ENCODE results near the gene RICTOR.

RICTOR gene

DNA sequence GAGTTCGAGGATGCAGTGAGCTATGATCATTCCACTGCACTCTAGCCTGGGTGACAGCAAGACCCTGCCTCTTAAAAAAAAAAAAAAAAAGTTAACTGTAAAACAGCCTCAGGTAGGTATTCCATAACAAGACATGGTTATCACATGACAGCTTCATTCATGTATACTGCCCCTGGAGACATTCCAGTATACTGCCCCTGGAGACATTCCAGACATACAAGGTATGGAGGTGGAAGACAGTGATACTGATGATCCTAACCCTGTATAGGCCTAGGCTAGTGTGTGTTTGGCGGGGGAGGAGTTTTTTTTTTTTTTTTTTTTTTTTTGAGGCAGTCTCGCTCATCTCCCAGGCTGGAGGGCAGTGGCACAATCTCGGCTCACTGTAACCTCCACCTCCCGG is 105.5 kb downstream of the RICTOR start:
- H3K9ac ChIP-seq (ENCODE audit: low read length) = no peak overlapping the region
- H2AK5ac ChIP-seq (ENCODE audit: low read length, severe bottlenecking) = no peak overlapping the region
- peaks cover 3 to 82% of the 10 kb centered on the region in 2 experiments for H3K36me3 ChIP-seq (ENCODE audit: control insufficient read depth in 1 of 2, insufficient read depth in 2 of 2, low read depth in 1 of 2, low read length in 2 of 2)
- no peak overlapping the region for H3K4ac ChIP-seq (ENCODE audit: low read depth in 1 of 2, low read length in 2 of 2)
- no peak overlapping the region for H4K8ac ChIP-seq (ENCODE audit: low read length)
- no peak overlapping the region for H3K23ac ChIP-seq (ENCODE audit: low read length in 2 of 2)
- no peak for DNase-seq
- no peak overlapping the region for H2BK5ac ChIP-seq (ENCODE audit: low read depth, low read length, poor library complexity, severe bottlenecking)
- H3K4me2 ChIP-seq (ENCODE audit: low read length, poor library complexity, severe bottlenecking) = no peak overlapping the region
- no peak overlapping the region for H2BK15ac ChIP-seq (ENCODE audit: low read depth, poor library complexity, severe bottlenecking)
- no peak overlapping the region for H3K4me3 ChIP-seq (ENCODE audit: insufficient read depth in 1 of 2, low read depth in 1 of 2, low read length in 2 of 2)
- no peak overlapping the region for H2BK120ac ChIP-seq (ENCODE audit: low read depth, low read length)
- 100% methylated on average over 5 of the region's 5 CpGs for WGBS
- no peak overlapping the region for H3K18ac ChIP-seq (ENCODE audit: low read depth in 1 of 2, low read length in 2 of 2)
- H2AFZ ChIP-seq (ENCODE audit: low read depth, low read length) = no peak overlapping the region
- no peaks in the 10 kb centered on the region for H3K4me1 ChIP-seq (ENCODE audit: control insufficient read depth, insufficient read depth, low read depth, low read length)
- no peaks in the 10 kb centered on the region for H3K9me3 ChIP-seq (ENCODE audit: control insufficient read depth, low read length)
- H3K27ac ChIP-seq (ENCODE audit: low read length, poor library complexity, severe bottlenecking) = no peak overlapping the region
- H2BK12ac ChIP-seq (ENCODE audit: low read length in 2 of 2) = no peak overlapping the region
- no peak overlapping the region for H3K14ac ChIP-seq (ENCODE audit: low read length in 2 of 2)
- no peaks in the 10 kb centered on the region for H3K79me1 ChIP-seq (replicated peaks; ENCODE audit: low read length, poor library complexity, severe bottlenecking)
- H4K91ac ChIP-seq (ENCODE audit: low read length) = no peak overlapping the region
- no peaks in the 10 kb centered on the region for H3K27me3 ChIP-seq (ENCODE audit: control insufficient read depth in 1 of 2, insufficient read depth in 1 of 2, low read length in 2 of 2)

DNA sequence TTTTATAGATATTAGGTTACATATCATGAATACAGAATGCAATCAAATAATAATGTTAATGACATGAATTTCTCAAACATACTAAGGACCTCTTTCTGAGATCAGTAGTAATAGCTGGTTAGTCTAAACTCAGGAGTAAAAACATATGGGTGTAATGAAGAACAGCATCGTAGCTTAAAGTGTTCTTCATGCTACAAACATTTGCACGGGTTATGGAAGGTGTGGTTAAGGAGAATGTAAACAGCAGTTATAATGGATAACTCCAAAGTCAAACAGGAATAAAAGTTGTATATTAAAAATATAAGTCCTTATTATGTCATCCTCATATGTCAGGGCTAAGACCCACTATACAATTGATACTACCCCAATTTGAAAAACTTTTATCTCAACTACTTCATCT is 112.5 kb downstream of the RICTOR start:
- H2BK15ac ChIP-seq (ENCODE audit: low read depth, poor library complexity, severe bottlenecking) = no peak overlapping the region
- no peak overlapping the region for H2BK120ac ChIP-seq (ENCODE audit: low read depth, low read length)
- no peak overlapping the region for H3K14ac ChIP-seq (ENCODE audit: low read length in 2 of 2)
- H3K18ac ChIP-seq (ENCODE audit: low read depth in 1 of 2, low read length in 2 of 2) = no peak overlapping the region
- no peaks in the 10 kb centered on the region for H3K27me3 ChIP-seq (ENCODE audit: control insufficient read depth in 1 of 2, insufficient read depth in 1 of 2, low read length in 2 of 2)
- H2BK12ac ChIP-seq (ENCODE audit: low read length in 2 of 2) = no peak overlapping the region
- H3K4ac ChIP-seq (ENCODE audit: low read depth in 1 of 2, low read length in 2 of 2) = no peak overlapping the region
- H2AK5ac ChIP-seq (ENCODE audit: low read length, severe bottlenecking) = no peak overlapping the region
- H3K36me3 ChIP-seq (ENCODE audit: control insufficient read depth in 1 of 2, insufficient read depth in 2 of 2, low read depth in 1 of 2, low read length in 2 of 2) = peaks cover 5 to 99% of the 10 kb centered on the region in 2 experiments
- H3K4me2 ChIP-seq (ENCODE audit: low read length, poor library complexity, severe bottlenecking) = no peak overlapping the region
- 71% methylated on average over 1 of the region's 2 CpGs for WGBS
- H3K4me1 ChIP-seq (ENCODE audit: control insufficient read depth, insufficient read depth, low read depth, low read length) = no peaks in the 10 kb centered on the region
- no peak overlapping the region for H2AFZ ChIP-seq (ENCODE audit: low read depth, low read length)
- no peaks in the 10 kb centered on the region for H3K9me3 ChIP-seq (ENCODE audit: control insufficient read depth, low read length)
- H3K27ac ChIP-seq (ENCODE audit: low read length, poor library complexity, severe bottlenecking) = no peak overlapping the region
- no peak overlapping the region for H4K8ac ChIP-seq (ENCODE audit: low read length)
- no peak overlapping the region for H3K4me3 ChIP-seq (ENCODE audit: insufficient read depth in 1 of 2, low read depth in 1 of 2, low read length in 2 of 2)
- no peak overlapping the region for H3K23ac ChIP-seq (ENCODE audit: low read length in 2 of 2)
- no peak overlapping the region for H2BK5ac ChIP-seq (ENCODE audit: low read depth, low read length, poor library complexity, severe bottlenecking)
- H3K9ac ChIP-seq (ENCODE audit: low read length) = no peak overlapping the region
- no peak overlapping the region for H4K91ac ChIP-seq (ENCODE audit: low read length)
- H3K79me1 ChIP-seq (replicated peaks; ENCODE audit: low read length, poor library complexity, severe bottlenecking) = no peaks in the 10 kb centered on the region
- DNase-seq = no peak

DNA sequence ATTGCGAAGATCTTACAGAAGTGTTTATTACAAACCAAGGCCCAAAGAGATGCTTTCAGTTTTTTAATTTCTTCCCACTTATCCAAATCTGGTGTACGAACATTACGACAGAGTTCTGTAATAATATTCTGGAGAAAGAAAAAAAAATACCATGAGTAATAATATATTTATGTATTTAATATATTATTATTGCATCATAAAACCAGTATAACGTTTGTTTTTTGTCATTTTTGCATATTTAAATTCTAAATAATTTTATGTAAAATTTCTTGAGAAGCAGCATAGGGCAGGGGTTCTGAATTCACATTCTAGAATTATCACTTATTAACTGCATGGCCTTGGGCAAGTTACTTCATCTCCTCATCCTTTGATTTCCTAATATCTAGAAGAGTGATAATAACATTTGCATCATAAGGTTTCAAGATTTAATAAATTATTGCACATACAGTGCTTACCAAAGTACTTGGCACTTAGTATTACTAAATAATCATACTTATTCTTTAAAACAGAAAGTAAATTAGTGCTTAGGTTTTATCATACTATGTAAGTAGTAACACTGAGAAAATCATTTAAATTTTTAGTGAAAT is 120.7 kb downstream of the RICTOR start:
- no CpG with 5 or more reads among the region's 4 CpGs for WGBS
- Histone ChIP-seq H2AK5ac (ENCODE audit: low read length, severe bottlenecking) (no peak overlapping the region), H2BK12ac (ENCODE audit: low read length in 2 of 2) (no peak overlapping the region), H3K23ac (ENCODE audit: low read length in 2 of 2) (no peak overlapping the region), H3K9ac (ENCODE audit: low read length) (no peak overlapping the region), H3K9me3 (ENCODE audit: control insufficient read depth, low read length) (no peaks in the 10 kb centered on the region), H3K4me1 (ENCODE audit: control insufficient read depth, insufficient read depth, low read depth, low read length) (no peaks in the 10 kb centered on the region), H2BK15ac (ENCODE audit: low read depth, poor library complexity, severe bottlenecking) (no peak overlapping the region), H2BK120ac (ENCODE audit: low read depth, low read length) (no peak overlapping the region), H4K8ac (ENCODE audit: low read length) (no peak overlapping the region), H3K18ac (ENCODE audit: low read depth in 1 of 2, low read length in 2 of 2) (no peak overlapping the region), H4K91ac (ENCODE audit: low read length) (no peak overlapping the region), H3K4ac (ENCODE audit: low read depth in 1 of 2, low read length in 2 of 2) (no peak overlapping the region), H3K4me3 (ENCODE audit: insufficient read depth in 1 of 2, low read depth in 1 of 2, low read length in 2 of 2) (no peak overlapping the region), H2BK5ac (ENCODE audit: low read depth, low read length, poor library complexity, severe bottlenecking) (no peak overlapping the region), H3K14ac (ENCODE audit: low read length in 2 of 2) (no peak overlapping the region), H3K27ac (ENCODE audit: low read length, poor library complexity, severe bottlenecking) (no peak overlapping the region), H3K79me1 (replicated peaks; ENCODE audit: low read length, poor library complexity, severe bottlenecking) (peaks cover 3% of the 10 kb centered on the region), H3K27me3 (ENCODE audit: control insufficient read depth in 1 of 2, insufficient read depth in 1 of 2, low read length in 2 of 2) (no peaks in the 10 kb centered on the region), H3K4me2 (ENCODE audit: low read length, poor library complexity, severe bottlenecking) (no peak overlapping the region), H2AFZ (ENCODE audit: low read depth, low read length) (no peak overlapping the region), H3K36me3 (ENCODE audit: control insufficient read depth in 1 of 2, insufficient read depth in 2 of 2, low read depth in 1 of 2, low read length in 2 of 2) (peaks cover 4 to 97% of the 10 kb centered on the region in 2 experiments)
- no peak for DNase-seq

DNA sequence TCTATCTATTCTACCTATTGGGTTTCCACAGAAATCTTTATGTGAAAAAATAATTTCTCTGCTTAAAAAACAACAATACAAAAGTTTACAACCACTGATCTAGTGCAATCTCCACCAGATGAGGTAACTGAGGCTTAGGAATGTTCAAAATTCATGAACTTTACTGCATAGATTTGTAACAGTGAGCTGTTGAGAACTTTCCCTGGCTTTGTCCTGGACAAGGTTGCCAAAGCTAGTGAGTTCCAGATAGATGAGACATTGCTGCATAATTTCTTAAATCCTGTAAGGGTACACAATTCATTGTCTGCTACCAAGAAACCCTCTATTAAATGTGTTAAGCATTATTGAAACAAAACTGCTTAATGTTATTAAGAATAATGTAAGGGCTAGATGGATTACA is 125.7 kb downstream of the RICTOR start:
- Histone ChIP-seq H4K91ac (ENCODE audit: low read length) (no peak overlapping the region), H2BK120ac (ENCODE audit: low read depth, low read length) (no peak overlapping the region), H3K4ac (ENCODE audit: low read depth in 1 of 2, low read length in 2 of 2) (no peak overlapping the region), H3K36me3 (ENCODE audit: control insufficient read depth in 1 of 2, insufficient read depth in 2 of 2, low read depth in 1 of 2, low read length in 2 of 2) (peaks cover 4 to 97% of the 10 kb centered on the region in 2 experiments), H2BK12ac (ENCODE audit: low read length in 2 of 2) (no peak overlapping the region), H3K9ac (ENCODE audit: low read length) (no peak overlapping the region), H3K4me2 (ENCODE audit: low read length, poor library complexity, severe bottlenecking) (no peak overlapping the region), H3K79me1 (replicated peaks; ENCODE audit: low read length, poor library complexity, severe bottlenecking) (peaks cover 5% of the 10 kb centered on the region), H3K27ac (ENCODE audit: low read length, poor library complexity, severe bottlenecking) (no peak overlapping the region), H3K9me3 (ENCODE audit: control insufficient read depth, low read length) (no peaks in the 10 kb centered on the region), H2AK5ac (ENCODE audit: low read length, severe bottlenecking) (no peak overlapping the region), H3K27me3 (ENCODE audit: control insufficient read depth in 1 of 2, insufficient read depth in 1 of 2, low read length in 2 of 2) (no peaks in the 10 kb centered on the region), H3K14ac (ENCODE audit: low read length in 2 of 2) (no peak overlapping the region), H4K8ac (ENCODE audit: low read length) (no peak overlapping the region), H2AFZ (ENCODE audit: low read depth, low read length) (no peak overlapping the region), H3K4me1 (ENCODE audit: control insufficient read depth, insufficient read depth, low read depth, low read length) (no peaks in the 10 kb centered on the region), H2BK5ac (ENCODE audit: low read depth, low read length, poor library complexity, severe bottlenecking) (no peak overlapping the region), H3K4me3 (ENCODE audit: insufficient read depth in 1 of 2, low read depth in 1 of 2, low read length in 2 of 2) (no peak overlapping the region), H2BK15ac (ENCODE audit: low read depth, poor library complexity, severe bottlenecking) (no peak overlapping the region), H3K18ac (ENCODE audit: low read depth in 1 of 2, low read length in 2 of 2) (no peak overlapping the region), H3K23ac (ENCODE audit: low read length in 2 of 2) (no peak overlapping the region)
- DNase-seq = no peak
